ENCODE results near the gene MYLK.

DNA sequence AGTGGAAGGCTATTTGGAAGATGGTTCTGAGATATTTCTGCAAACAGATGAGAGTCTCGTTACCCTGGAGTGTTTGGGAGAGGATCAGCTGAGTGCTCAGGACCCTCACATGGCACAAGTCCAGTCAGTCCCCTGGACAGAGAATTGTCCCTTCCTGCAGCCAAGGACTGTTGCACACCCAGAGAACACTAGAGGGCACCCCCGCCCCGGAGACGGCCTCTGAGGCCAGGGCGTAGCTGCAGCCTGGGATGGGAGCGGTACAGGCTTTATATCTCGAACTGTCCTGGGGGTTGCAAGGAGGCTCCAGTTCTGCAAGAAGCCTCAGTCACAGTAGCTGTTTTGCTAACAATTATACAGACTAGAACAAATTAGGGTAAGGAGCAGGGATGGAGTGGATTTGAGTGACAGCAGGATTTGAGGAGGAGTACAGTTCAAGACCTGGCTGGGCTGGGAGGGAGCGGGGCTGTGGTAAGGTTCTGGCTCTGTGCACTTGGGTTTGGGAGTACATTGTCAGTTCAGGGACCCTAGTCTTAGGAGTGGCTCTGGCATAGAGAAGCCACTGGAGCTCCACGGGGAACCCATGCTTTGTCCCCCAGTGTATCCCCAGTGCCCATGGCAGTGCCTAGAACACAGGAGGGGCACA lies 231.7 kb downstream of the MYLK start:
- TF ChIP-seq CTCF (IDR thresholded peaks at IDR 0.05) (peak; percentile 69 to 87 (median 75)), POLR2A (IDR thresholded peaks at IDR 0.05) (no peak)
